ENCODE data around the gene DUSP16.

The DUSP16 gene

GRCh38 chr12:12467688-12468261, 94.9 kb downstream of the DUSP16 start:
- no peak for DNase-seq (ENCODE audit: low read depth)

- no peak for DNase-seq (ENCODE audit: low read depth)
Observed at GRCh38 chr12:12467264-12467663, 95.4 kb downstream of the DUSP16 start.

- no peak for DNase-seq (ENCODE audit: low read depth)
Observed at GRCh38 chr12:12466157-12466556, 96.5 kb downstream of the DUSP16 start.

- DNase-seq (ENCODE audit: low read depth): no peak
Observed at GRCh38 chr12:12465522-12465921, 97.1 kb downstream of the DUSP16 start.

- no peak for DNase-seq (ENCODE audit: low read depth)
Observed at GRCh38 chr12:12461923-12462315, 100.7 kb downstream of the DUSP16 start.

- DNase-seq (ENCODE audit: low read depth): no peak
Observed at GRCh38 chr12:12460935-12461922, 101.4 kb downstream of the DUSP16 start.

GRCh38 chr12:12456637-12457036, 106.0 kb downstream of the DUSP16 start:
- DNase-seq (ENCODE audit: low read depth): peak; percentile 7

- DNase-seq (ENCODE audit: low read depth): no peak
Observed at GRCh38 chr12:12454315-12454714, 108.3 kb downstream of the DUSP16 start.

GRCh38 chr12:12453635-12454034, 109.0 kb downstream of the DUSP16 start:
- DNase-seq (ENCODE audit: low read depth): no peak

- no peak for DNase-seq (ENCODE audit: low read depth)
Observed at GRCh38 chr12:12452326-12452902, 110.2 kb downstream of the DUSP16 start.

- DNase-seq (ENCODE audit: low read depth): no peak
Observed at GRCh38 chr12:12451098-12451497, 111.6 kb downstream of the DUSP16 start.

- no peak for DNase-seq (ENCODE audit: low read depth)
Observed at GRCh38 chr12:12450043-12450471, 112.6 kb downstream of the DUSP16 start.

GRCh38 chr12:12449533-12450025, 113.1 kb downstream of the DUSP16 start:
- no peak for DNase-seq (ENCODE audit: low read depth)

- no peak for DNase-seq (ENCODE audit: low read depth)
Observed at GRCh38 chr12:12447837-12448236, 114.8 kb downstream of the DUSP16 start.

GRCh38 chr12:12447236-12447635, 115.4 kb downstream of the DUSP16 start:
- peak; percentile 8 for DNase-seq (ENCODE audit: low read depth)

GRCh38 chr12:12446786-12447185, 115.9 kb downstream of the DUSP16 start:
- DNase-seq (ENCODE audit: low read depth): no peak

- DNase-seq (ENCODE audit: low read depth): peak; percentile 9
Observed at GRCh38 chr12:12445882-12446181, 116.8 kb downstream of the DUSP16 start.

GRCh38 chr12:12445165-12445881, 117.3 kb downstream of the DUSP16 start:
- DNase-seq (ENCODE audit: low read depth): no peak

- no peak for DNase-seq (ENCODE audit: low read depth)
Observed at GRCh38 chr12:12443431-12443878, 119.2 kb downstream of the DUSP16 start.

- peak; percentile 71 for DNase-seq (ENCODE audit: low read depth)
Observed at GRCh38 chr12:12442548-12443071, 120.1 kb downstream of the DUSP16 start.

GRCh38 chr12:12441843-12442461, 120.7 kb downstream of the DUSP16 start:
- peak; percentile 28 for DNase-seq (ENCODE audit: low read depth)

GRCh38 chr12:12441429-12441807, 121.2 kb downstream of the DUSP16 start:
- DNase-seq (ENCODE audit: low read depth): no peak

Measured in ELR (cell line).